HEK293 (cell line): ENCODE measurements around the gene GAST.
A peak's percentile ranks its signal among the peaks of the same experiment; 100 is the strongest.
"Not testable (repeated sequence)": the region's sequence is repeated elsewhere in the genome, so short reads cannot be mapped to it uniquely, and the experiment has no call there.

Experiments
- CTCF ChIA-PET: fragments of 350-600 bp; formaldehyde crosslinking; extraction: SDS; loops from one replicate; lab custom pipeline; 2021; ENCODE audit warnings: antibody characterized with exemption; lab: Yijun Ruan, JAX
- POLR2A ChIA-PET: fragments of 300-600 bp; formaldehyde crosslinking; extraction: SDS; loops from one replicate; lab custom pipeline; 2020; ENCODE audit warnings: antibody characterized with exemption, inconsistent platforms; lab: Yijun Ruan, JAX
- H3K27ac ChIP-seq: fragments of 200-500 bp; sonication (Bioruptor generic); 2 replicates; pipeline ENCODE4 v1.5.1; 2014; ENCODE audit warnings: low read depth, low read length, control low read depth, inconsistent platforms; ENCODE audit errors: extremely low read depth
- H3K36me3 ChIP-seq, 2 experiments: fragments of 200-500 bp in 1 of 2; sonication (Bioruptor generic) in 1 of 2; 1 replicate in 1 of 2; 2 replicates in 1 of 2; pipeline ENCODE4 v1.5.1; 2014 to 2017; ENCODE audit warnings: inconsistent platforms in 2 of 2, low read length in 2 of 2; ENCODE audit not compliant: control insufficient read depth in 2 of 2, insufficient read depth in 1 of 2
- H3K4me1 ChIP-seq: fragments of 200-500 bp; sonication (Bioruptor generic); 2 replicates; pipeline ENCODE4 v1.5.1; 2014; ENCODE audit warnings: mild to moderate bottlenecking, low read length, inconsistent platforms; ENCODE audit not compliant: control insufficient read depth, insufficient read depth
- H3K4me3 ChIP-seq: 2 replicates; pipeline ENCODE4 v1.5.1; 2011; ENCODE audit warnings: low read depth, mild to moderate bottlenecking, control low read depth, low read length, moderate library complexity
- H3K9me3 ChIP-seq: fragments of 200-500 bp; sonication (Bioruptor generic); 2 replicates; pipeline ENCODE4 v1.5.1; 2014; ENCODE audit warnings: low read depth, low read length, inconsistent platforms; ENCODE audit not compliant: control insufficient read depth, insufficient read depth
- FEZF1 ChIP-seq: fragments of 450-650 bp; formaldehyde crosslinking; IDR thresholded peaks from 2 replicates; pipeline ENCODE4 v1.5.1; 2016; ENCODE audit warnings: missing biosample characterization, missing genetic modification characterization
- HOXA7 ChIP-seq: sonication (generic); formaldehyde crosslinking; IDR thresholded peaks from 2 replicates; pipeline ENCODE4 v1.8.1; 2022; ENCODE audit warnings: missing genetic modification reagents, borderline replicate concordance
- PRDM10 ChIP-seq: fragments of 450-650 bp; formaldehyde crosslinking; IDR thresholded peaks from 2 replicates; pipeline ENCODE4 v1.5.1; 2016; ENCODE audit warnings: missing biosample characterization, missing genetic modification characterization
- SCRT2 ChIP-seq: fragments of 450-650 bp; formaldehyde crosslinking; IDR thresholded peaks from 2 replicates; pipeline ENCODE4 v1.5.1; 2016; ENCODE audit warnings: missing biosample characterization, missing genetic modification characterization
- SP2 ChIP-seq: fragments of 450-650 bp; formaldehyde crosslinking; IDR thresholded peaks from 2 replicates; pipeline ENCODE4 v1.5.1; 2016; ENCODE audit warnings: missing biosample characterization, missing genetic modification characterization
- ZFP37 ChIP-seq: fragments of 450-650 bp; formaldehyde crosslinking; IDR thresholded peaks from 2 replicates; pipeline ENCODE4 v1.5.1; 2016; ENCODE audit warnings: missing biosample characterization, missing genetic modification characterization
- ZNF121 ChIP-seq: fragments of 450-650 bp; formaldehyde crosslinking; IDR thresholded peaks from 2 replicates; pipeline ENCODE4 v1.5.1; 2016; ENCODE audit warnings: missing biosample characterization, missing genetic modification characterization
- ZNF280D ChIP-seq: fragments of 450-650 bp; formaldehyde crosslinking; IDR thresholded peaks from 2 replicates; pipeline ENCODE4 v1.5.1; 2016; ENCODE audit warnings: missing biosample characterization, missing genetic modification characterization
- ZNF311 ChIP-seq: fragments of 450-650 bp; formaldehyde crosslinking; IDR thresholded peaks from 2 replicates; pipeline ENCODE4 v1.5.1; 2017; ENCODE audit warnings: missing biosample characterization, missing genetic modification characterization, borderline replicate concordance
- ZNF350 ChIP-seq: fragments of 450-650 bp; formaldehyde crosslinking; IDR thresholded peaks from 2 replicates; pipeline ENCODE4 v1.5.0; 2017; ENCODE audit warnings: missing biosample characterization, mild to moderate bottlenecking, missing genetic modification characterization
- ZNF521 ChIP-seq: fragments of 450-650 bp; formaldehyde crosslinking; IDR thresholded peaks from 2 replicates; pipeline ENCODE4 v1.5.1; 2017; ENCODE audit warnings: missing biosample characterization, mild to moderate bottlenecking, missing genetic modification characterization
- ZNF600 ChIP-seq: fragments of 450-650 bp; formaldehyde crosslinking; IDR thresholded peaks from 2 replicates; pipeline ENCODE4 v1.5.1; 2016; ENCODE audit warnings: missing biosample characterization, missing genetic modification characterization

GAST gene

GRCh38 chr17:41697122-41697962 lies 14.8 kb upstream of the GAST start (continued):
- TF ChIP-seq FEZF1 (no peak), SP2 (tag by site-specific recombination) (no peak), ZNF311 (tag by site-specific recombination) (no peak), ZNF350 (tag by site-specific recombination) (no peak), SCRT2 (tag by site-specific recombination) (peak; percentile 79), HOXA7 (CRISPR knock-in tag) (no peak)

- H3K9me3 ChIP-seq, H3K4me3 ChIP-seq, H3K4me1 ChIP-seq, H3K27ac ChIP-seq: not testable (repeated sequence)
- TF ChIP-seq ZNF121 (tag by site-specific recombination) (peak; percentile 96), ZNF280D (0 out of 2 replicates have a peak, but pooled peaks have one; percentile 21)
- TF ChIP-seq, all 188 proteins: peak for 2; not testable (repeated sequence) for 186
- not testable (repeated sequence) for H3K36me3 ChIP-seq
- ChIA-PET POLR2A (interaction anchor here (0.6 to 1.5 kb wide), 2 partner anchors 8 to 12 kb away, joined by 4 read pairs; partner anchors contain the start of gene EIF1), CTCF (interaction anchor here (0.6 kb wide), 1 partner anchor 211 kb away, joined by 4 read pairs; no protein-coding TSS in a partner anchor)
Observed at GRCh38 chr17:41700843-41701242, 11.3 kb upstream of the GAST start.

- ChIA-PET POLR2A (interaction anchor here (0.6 to 2.8 kb wide), 2 partner anchors 14 to 264 kb away, joined by 3 to 17 read pairs; partner anchors contain the start of genes CNP and EIF1), CTCF (interaction anchor here (0.7 kb wide), 1 partner anchor 28 kb away, joined by 3 read pairs; no protein-coding TSS in a partner anchor)
- H3K27ac ChIP-seq: no peak overlapping the region
- no peaks in the 10 kb centered on the region for H3K4me1 ChIP-seq
- H3K4me3 ChIP-seq: no peak overlapping the region
- H3K36me3 ChIP-seq: no peaks in the 10 kb centered on the region
- TF ChIP-seq PRDM10: peak; percentile 90
- no peak for TF ChIP-seq ZNF600 (tag by site-specific recombination)
- TF ChIP-seq ZFP37 (tag by site-specific recombination): no peak
- no peak for TF ChIP-seq ZNF521
- no peaks in the 10 kb centered on the region for H3K9me3 ChIP-seq
Observed at GRCh38 chr17:41702712-41703111, 9.4 kb upstream of the GAST start.
